Right lung (tissue), 5 donors: Measurements from ENCODE around the gene SHISA5. TPM values are rescaled to one million over a fixed set of nuclear protein-coding genes. Genes with fewer than 3 reads are reported as not detected.
"Not testable (repeated sequence)": the region's sequence is repeated elsewhere in the genome, so short reads cannot be mapped to it uniquely, and the experiment has no call there.

Experiments used
- DNase-seq, 2 donors: peaks; one replicate each; pipeline ENCODE4 v3.0.0-alpha.2; 2013
- polyA plus RNA-seq, 5 donors: library from polyadenylated mRNA; unstranded; fragments of 120-200 nt; gene quantifications; one replicate each; pipeline versions ENCODE4 v1.2.1 to v1.2.3, GENCODE V29; 2013; ENCODE audit warnings: inconsistent platforms in 1 of 5, low replicate concordance in 1 of 5; ENCODE audit not compliant: insufficient read length in 5 of 5, insufficient read depth in 1 of 5

Gene SHISA5
- polyA plus RNA-seq, 5 donors, result 88.9 to 126 (median 102) TPM

DNA sequence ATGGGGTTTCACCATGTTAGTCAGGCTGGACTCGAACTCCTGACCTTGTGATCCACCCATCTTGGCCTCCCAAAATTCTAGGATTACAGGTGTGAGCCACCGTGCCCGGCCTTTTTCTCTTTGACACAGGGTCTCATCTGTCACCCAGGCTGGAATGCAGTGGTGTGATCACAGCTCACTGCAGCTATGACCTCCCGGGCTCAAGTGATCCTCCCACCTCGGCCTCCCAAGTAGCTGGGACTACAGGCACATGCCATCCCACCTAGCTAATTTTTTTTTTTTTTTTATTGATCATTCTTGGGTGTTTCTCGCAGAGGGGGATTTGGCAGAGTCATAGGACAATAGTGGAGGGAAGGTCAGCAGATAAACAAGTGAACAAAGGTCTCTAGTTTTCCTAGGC is 21.2 kb downstream of the SHISA5 start:
- DNase-seq, result not testable (repeated sequence)

DNA sequence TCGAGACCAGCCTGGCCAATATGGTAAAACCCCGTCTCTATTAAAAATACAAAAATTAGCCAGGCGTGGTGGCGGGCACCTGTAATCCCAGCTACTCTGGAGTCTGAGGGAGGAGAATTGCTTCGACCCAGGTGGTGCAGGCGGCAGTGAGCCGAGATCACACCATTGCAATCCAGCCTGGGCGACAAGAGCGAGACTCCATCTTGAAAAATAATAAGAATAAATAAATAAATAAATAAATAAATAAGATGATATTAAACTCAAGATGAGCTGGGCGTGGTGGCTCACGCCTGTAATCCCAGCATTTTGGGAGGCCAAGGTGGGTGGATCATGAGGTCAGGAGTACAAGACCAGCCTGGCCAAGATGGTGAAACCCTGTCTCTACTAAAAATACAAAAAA is 23.1 kb downstream of the SHISA5 start:
- not testable (repeated sequence) for DNase-seq

DNA sequence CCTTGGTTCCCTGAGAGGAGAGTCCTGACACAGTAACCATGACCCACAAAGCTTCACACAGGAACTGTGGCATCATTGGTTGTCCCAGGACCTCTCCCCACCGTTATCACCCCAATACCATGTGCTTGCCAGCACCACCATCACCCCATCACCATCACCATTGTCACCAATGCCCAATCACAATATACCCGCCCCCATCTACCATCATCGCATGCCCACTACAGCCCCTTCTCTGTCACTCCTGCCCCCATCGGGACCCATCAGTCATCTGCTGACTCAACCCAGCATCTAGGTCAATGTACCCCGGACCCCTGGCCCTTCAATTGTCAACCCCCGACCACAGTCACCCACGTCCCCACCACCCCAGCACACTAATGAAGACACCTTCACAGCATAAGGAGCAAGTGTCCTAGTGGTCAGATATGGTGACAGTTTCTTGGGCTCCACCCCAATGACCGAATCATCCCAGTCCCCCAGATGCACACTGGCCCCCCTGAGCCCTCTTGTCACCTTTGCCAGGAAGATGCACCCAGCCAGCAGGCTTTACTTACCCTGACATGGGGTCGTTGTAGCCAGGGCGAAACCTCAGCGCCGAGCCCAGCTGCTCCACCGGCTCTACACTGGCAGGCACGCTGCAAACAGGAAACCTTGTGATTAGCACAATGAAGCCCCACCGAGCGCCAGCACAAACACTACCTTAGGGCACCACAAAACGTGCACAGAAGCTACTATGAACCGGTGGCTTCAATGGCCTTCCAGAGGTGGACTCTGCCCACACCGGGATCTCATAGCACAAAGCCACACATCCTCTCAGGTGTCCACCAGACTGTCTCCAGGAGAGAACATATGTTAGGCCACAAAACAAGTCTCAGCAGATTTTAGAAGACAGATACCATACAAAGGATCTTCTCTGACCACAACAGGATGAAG is 25.1 kb downstream of the SHISA5 start:
- no peak for DNase-seq

DNA sequence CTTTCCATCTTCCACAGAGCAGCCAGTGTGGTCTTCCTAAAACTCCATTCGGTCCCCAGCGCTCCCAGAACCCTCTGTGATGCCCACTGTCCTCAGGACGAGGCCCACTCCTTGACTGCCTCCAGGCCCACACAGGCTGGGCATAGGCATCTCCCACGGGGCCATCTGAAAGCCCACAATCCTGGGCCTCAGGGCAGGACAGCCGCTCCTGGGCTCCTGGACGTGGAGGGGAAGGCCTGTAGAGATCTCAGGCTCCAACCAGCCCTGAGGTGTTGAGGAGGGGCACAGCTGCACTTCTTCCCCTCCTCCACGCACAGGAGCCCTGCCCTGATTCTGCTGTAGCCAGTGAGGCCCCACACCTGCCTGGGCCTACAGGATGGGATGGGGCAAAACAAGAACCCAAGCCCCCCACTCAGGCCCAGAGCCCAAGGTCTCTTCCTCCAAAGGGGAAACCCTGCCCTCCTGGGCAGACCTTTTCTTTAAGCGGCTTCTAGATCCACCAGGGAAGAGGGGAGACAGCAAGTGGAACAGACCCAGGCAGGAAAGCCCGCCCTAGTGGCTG is 25.9 kb downstream of the SHISA5 start:
- no peak for DNase-seq

DNA sequence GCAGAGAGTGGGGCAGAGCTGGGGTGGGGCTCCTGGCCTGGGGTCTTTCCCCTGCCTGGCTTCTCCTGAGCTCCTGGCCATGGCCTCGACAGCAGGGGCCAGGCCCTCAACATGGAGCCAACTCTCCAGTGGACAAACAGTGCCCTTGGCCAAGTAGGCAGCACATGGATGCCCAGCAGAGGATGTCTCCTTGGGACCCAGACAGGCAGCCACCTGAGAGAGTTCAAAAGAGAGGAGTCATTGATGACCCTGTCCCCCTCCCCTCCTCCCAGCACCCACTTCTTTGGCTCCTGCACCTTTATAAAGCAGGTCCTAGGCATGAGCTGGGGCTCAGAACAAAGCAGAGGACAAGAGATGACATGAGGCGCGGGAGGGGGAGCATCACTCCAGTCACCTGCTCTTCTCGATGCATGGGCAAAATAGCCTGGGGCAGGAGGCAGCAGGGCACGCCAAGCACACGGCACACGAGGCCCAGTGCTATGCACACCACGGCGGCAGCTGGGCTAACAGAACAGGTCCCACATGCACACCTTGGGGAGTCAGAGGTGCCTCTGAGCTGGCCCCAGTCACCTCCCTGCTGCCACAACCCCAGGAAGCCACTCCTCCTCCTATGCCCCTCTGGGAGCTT is 27.4 kb downstream of the SHISA5 start:
- no peak for DNase-seq

DNA sequence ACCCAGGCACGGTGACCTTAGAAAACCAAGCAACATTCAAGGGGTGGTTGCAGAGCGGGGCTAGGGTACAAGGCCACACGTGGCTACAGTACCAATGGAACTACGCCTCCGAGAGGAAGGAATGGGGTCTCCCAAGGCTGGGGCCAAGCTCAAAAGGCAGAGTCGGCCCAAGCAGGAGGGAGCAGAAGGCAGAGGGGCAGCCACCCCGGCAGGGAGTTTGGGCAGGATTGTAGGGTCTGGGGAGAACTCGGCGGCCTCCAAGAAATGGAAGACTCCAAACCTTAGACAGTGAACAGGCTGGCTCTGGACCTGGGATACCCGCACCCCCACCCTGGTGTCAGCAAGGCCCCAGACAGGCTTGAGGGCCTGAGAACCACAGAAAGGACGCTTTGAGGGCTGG is 28.8 kb downstream of the SHISA5 start:
- DNase-seq, result no peak

DNA sequence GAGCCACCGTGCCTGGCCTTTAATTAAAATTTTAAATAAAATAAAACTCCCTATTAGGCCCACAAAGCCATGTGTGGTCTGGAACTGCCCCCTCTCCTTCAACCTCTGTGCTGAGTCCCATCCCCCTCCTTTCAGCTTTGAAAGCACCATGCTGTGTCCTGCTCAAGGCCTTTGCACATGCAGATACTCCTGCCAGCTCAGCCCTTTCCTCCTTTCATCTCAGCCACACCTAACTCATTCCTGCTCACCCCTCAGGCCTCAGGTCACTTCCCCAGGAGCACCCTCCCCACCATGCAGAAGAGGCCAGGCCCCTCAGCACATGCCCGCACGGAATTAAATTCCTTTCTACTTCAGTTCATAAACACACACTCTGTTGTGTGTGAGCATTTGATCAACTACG is 29.4 kb downstream of the SHISA5 start:
- DNase-seq, result no peak

DNA sequence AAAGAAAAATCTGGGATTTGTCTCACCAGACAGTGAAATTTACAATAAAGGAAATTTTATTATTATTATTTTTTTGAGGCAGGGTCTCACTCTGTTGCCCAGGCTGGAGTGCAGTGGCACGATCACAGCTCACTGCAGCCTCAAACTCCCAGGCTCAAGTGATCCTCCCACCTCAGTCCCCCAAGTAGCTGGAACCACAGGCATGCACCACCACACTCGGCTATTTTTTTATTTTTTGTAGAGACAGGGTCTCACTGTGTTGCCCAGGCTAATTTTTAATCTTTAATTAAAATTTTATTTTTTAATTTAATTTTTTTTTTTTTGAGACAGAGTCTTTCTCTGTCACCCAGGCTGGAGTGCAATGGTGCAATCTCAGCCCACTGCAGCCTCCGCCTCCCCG is 29.9 kb downstream of the SHISA5 start:
- DNase-seq, result not testable (repeated sequence)

DNA sequence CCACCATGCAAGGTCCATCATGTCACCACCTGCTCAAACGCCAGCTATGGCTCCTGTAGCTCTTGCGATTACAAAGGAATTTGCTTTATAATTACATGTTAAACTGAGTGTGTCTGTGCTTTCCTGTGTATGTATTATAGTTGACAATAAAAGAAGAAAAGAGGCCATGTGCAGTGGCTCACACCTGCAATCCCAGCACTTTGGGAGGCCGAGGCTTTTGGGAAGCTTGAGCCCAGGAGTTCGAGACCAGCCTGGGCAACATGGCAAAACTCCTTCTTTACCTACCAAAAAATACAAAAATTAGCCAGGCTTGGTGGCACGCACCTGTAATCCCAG is 30.4 kb downstream of the SHISA5 start:
- no peak for DNase-seq

DNA sequence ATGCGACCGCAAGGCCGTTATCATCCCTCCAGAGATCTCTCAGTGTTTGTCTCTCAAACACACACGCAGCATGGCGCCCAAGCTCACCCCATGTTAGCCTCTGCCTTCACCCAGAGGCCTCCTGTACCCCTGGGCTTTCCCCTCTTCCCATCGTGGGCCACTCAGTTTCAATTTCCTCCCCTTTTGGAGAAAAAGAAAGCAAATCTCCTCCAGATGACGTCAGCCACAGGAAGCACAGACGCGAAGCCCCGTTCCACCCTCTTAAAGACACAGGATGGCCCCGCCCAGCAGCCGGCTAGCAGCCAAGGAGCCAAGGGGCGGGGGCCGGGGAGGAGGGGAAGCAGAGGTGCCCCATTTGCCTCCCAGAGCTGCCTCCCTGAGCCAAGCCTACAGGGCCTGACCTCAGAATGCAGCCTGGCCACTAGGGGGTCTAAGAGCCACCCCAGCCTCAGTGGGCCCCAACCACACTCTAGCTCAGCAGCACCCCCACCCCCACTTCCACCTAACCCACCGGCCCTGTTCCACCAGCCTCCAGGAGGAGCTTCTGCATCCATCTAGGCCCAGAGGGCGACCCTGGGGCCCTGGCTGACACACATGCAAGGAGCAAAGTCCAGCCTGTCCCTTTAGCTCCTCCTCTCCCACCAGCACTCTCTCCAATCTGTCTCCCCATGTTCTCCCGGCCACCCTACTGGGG is 30.9 kb downstream of the SHISA5 start:
- peak; percentile 90 to 91 for DNase-seq

DNA sequence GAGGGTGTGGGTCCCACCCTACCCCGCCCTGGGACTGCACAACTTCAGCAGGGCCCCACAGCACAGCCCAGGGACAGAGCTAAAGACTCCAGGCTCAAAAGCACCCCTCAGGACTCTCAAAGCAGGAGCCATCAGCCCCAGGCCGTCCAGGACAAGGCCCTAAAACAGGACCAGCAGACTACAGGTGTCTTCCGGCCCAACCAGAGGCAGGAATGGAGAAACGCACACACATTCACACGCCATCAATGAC is 31.4 kb downstream of the SHISA5 start:
- DNase-seq, result no peak

DNA sequence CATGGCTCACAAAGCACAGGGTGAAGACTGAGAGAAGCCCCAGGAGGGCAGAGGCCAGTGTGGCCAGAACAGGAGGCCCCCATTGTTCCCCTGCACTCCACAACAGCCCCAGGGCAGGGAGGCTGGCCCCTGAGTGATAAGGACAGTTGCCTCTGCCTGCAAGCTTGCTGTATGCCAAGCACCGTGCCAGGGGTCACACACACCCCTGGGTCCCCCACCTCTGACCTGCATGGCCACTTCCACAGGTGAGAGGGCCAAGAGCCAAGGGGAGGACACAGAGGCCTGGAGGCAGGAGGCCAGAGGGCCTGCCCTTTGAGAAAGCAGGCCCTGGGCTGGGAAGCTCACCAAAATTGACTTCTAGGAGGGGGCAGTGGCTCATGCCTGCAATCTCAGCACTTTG is 33.7 kb downstream of the SHISA5 start:
- DNase-seq, result no peak

DNA sequence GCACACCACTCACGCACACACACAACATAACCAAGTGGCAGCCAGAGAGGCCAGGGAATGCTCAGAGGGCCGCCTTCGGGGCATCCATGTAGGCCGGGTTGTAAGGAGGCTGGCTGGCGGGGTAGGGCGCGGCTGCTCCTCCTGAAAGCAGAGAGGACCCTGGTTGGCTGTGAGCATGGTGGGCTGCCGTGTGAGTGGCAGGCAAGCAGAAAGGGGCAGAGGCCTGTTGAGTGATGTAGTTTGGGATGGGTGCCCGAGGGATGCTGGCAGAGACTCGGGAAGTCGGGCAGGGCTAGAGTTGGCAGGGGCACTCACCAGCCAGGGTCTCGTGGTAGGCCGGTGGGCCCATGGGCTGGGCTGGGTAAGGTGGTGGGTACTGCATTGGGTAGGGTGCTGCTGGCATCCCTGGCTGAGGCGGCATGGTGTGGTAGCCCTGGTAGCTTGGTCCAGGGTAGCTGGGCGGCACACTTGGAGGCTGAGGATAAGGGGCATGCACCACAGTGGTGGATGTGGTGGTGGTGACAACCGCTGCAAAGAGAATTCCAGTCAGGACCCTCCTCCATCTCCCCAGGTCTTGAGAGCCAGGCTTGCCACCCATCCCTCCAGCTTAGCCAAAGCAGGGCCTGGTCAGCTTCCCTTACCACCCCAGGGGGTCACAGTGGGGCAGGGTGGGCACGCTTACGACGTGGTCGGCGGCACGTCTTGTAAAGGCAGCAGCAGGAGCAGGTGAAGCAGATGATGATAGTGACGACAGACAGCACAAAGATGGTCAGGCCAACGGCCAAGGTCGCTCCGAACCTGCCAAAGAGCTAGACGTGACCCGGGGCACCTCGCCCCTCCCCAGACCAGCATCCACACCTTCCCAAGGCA is 34.7 kb downstream of the SHISA5 start:
- DNase-seq, result no peak

DNA sequence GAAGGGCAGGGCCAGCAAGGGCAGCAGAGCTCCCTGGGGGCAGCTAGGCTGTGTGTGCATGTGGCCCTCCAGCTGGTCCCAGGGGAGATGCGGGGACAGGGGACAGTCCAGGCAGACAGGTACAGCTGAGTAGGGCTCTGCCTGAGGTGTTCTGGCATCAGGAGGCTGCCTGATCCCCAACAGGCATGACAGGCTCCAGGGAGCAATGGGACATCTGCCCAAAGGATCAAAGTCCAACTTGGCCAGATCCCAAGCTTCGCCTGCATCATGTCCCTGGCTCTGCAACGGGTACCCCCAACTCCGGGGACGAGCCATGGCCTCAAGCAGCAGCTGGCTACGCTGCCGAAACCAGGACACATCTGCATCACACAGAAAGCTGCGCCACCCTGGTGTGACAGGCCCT is 35.6 kb downstream of the SHISA5 start:
- DNase-seq, result no peak

DNA sequence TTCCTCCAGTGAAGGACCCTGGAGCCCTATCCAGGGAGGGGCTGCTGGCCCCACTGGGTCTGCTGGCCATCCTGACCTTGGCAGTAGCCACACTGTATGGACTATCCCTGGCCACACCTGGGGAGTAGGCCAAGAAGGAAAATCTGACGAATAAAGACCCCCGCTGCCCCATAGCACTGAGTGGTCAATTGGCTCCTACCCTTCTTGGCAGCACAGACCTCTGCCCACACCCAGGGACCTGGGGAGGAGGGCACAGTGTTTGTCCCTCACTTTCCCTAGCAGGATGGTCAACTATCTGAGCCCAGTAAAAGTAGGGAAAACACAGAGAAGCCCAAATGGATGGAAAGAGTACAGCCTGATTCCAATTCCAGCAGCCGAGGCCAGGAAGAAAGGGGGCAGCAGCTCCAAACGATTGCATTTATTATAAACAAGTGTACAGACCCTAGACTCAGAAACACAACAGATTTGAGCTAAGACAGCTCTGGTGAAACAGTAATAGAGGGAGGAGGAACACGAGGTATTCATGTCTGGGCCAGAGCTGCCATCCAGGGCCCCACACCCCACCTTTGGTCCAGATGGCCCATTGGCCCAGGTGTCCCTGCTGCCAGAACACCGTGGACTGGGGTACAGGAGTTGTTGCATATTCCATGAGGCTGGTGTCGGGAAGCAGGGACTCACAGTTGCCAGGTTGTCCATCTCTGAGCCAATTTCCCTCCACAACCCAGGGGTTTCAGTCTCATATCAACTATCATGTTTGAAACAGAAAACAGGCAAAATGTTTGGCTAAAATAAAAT is 36.3 kb downstream of the SHISA5 start:
- DNase-seq, result no peak

DNA sequence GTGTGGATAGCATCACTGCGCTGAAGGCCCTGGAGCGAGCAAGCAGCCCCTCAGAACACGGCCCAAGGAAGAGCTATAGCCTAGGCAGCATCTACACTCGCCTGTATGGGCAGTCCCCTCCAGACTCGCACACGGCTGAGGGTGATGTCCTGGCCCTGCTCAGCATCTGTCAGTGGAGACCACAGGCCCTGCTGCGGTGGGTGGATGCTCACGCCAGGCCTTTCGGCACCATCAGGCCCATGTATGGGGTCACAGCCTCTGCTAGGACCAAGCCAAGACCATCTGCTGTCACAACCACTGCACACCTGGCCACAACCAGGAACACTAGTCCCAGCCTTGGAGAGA is 36.9 kb downstream of the SHISA5 start:
- no peak for DNase-seq

DNA sequence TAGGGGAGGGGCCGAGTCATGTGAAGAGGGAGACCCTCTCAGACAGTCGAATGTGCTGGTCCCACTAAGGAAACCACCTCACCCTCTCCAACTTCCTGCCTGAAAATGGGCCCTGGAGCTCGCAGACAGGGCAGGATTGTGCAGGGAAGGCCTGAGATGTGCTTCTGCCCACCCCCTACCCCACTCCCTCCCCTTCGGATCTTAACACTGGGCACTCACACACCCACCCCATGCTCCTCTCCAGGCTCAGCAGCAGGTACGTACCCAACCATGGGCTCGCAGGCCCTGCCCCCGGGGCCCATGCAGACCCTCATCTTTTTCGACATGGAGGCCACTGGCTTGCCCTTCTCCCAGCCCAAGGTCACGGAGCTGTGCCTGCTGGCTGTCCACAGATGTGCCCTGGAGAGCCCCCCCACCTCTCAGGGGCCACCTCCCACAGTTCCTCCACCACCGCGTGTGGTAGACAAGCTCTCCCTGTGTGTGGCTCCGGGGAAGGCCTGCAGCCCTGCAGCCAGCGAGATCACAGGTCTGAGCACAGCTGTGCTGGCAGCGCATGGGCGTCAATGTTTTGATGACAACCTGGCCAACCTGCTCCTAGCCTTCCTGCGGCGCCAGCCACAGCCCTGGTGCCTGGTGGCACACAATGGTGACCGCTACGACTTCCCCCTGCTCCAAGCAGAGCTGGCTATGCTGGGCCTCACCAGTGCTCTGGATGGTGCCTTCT is 37.4 kb downstream of the SHISA5 start:
- no peak for DNase-seq

DNA sequence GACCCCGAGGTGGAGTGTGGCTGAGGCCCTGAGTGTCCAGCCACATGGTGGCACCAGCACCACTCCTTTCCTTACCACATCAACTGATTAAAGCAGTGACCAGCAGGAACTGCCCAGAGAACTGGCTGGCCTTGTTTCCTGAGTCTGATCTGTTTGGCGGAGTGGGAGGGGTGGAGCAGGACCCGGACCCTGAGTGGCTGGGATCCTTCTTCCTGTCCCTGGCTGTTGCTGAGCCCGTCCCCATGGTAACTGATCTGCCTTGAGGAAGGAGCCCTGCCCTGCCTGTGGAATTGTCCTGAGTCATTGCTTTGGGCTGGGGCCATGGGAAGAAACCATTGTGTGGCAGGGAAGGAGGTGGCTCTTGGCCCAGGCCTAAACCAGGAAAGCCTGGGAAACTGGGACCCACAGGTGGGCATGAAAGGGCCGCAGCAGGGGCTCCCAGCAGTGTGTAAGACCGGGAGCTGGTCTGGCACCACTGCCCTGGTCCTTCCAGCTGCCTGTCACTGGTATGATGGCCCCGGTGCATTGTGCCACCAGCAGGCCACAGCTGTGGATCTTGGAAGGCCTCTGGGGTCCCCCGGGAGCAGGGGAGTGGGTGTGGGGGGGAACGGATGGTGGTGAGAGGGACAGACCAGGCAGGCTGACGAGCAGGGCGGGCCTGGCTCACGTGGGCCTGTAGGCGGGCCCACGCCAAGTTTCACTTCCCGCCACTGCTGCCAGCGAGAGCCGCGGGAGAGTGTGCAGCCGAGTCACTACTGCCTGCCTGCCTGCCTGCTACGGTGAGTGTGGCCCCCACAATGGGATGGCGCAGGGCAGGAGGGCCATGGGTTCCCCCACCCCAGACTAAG is 38.2 kb downstream of the SHISA5 start:
- peak; percentile 98 to 99 for DNase-seq

DNA sequence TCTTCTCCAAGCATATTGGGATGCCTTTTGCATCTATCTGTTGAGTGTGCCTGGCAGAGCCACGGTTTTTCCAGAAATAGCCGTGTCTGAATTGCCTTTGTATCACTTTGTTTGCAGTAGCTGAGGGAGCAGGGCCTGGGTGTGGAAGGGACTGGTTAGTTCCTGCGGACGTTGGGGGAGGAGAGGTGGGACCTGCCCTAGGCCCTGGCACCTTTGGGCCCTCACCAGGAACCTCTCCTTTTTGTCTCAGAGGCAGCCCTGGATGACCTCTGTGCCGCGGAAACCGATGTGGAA is 38.8 kb downstream of the SHISA5 start:
- no peak for DNase-seq
